Skin epidermis (tissue), 12 donors: Measurements from ENCODE around the gene PSMD8.
"Not testable (repeated sequence)": the region's sequence is repeated elsewhere in the genome, so short reads cannot be mapped to it uniquely, and the experiment has no call there.

Experiments used
- H3K27ac ChIP-seq, 21 experiments: fragments of 200-600 bp; sonication (generic) in 11 of 21; one replicate each; pipeline ENCODE4 v1.5.0; 2020; ENCODE audit warnings: mild to moderate bottlenecking in 3 of 21, inconsistent platforms in 2 of 21, moderate library complexity in 2 of 21
- H3K4me3 ChIP-seq, 7 experiments: fragments of 200-600 bp; sonication (generic) in 2 of 7; one replicate each; pipeline ENCODE4 v1.5.0; 2020; ENCODE audit warnings: inconsistent platforms in 2 of 7, mild to moderate bottlenecking in 2 of 7, moderate library complexity in 1 of 7

The PSMD8 gene

GRCh38 chr19:38401148-38401547 is 26.8 kb downstream of the PSMD8 start:
- Histone ChIP-seq H3K27ac (no peak overlapping the region), H3K4me3 (no peak overlapping the region)

GRCh38 chr19:38402623-38402966 is 28.2 kb downstream of the PSMD8 start:
- Histone ChIP-seq H3K4me3 (peak overlapping the region; percentile 66 to 95 (median 91)), H3K27ac (peak overlapping the region in 15 of 21 experiments; percentile 2 to 96 (median 65))

- Histone ChIP-seq H3K27ac (peak within 1 kb of the TSS; percentile 68 to 96 (median 91)), H3K4me3 (peak within 1 kb of the TSS; percentile 66 to 95 (median 91))
Measured at GRCh38 chr19:38402967-38403674, 28.8 kb downstream of the PSMD8 start, which contains the start of gene FAM98C. Gene FAM98C, plus strand, starts transcription at chr19:38403093. Its CDS starts 61 bp downstream, at chr19:38403154.

GRCh38 chr19:38404858-38405257 is 30.5 kb downstream of the PSMD8 start:
- Histone ChIP-seq H3K27ac (no peak overlapping the region), H3K4me3 (no peak overlapping the region)

- Histone ChIP-seq H3K27ac (no peak overlapping the region), H3K4me3 (no peak overlapping the region)
Measured at GRCh38 chr19:38405276-38405675, 30.9 kb downstream of the PSMD8 start.

- H3K4me3 ChIP-seq: no peak overlapping the region
- H3K27ac ChIP-seq: no peak overlapping the region
Measured at GRCh38 chr19:38409631-38410133, 35.3 kb downstream of the PSMD8 start.

GRCh38 chr19:38410407-38410806 is 36.0 kb downstream of the PSMD8 start:
- not testable (repeated sequence) for H3K4me3 ChIP-seq, H3K27ac ChIP-seq

- no peak overlapping the region for H3K27ac ChIP-seq
Measured at GRCh38 chr19:38411041-38411712, 36.8 kb downstream of the PSMD8 start.

GRCh38 chr19:38411898-38412297 is 37.5 kb downstream of the PSMD8 start:
- not testable (repeated sequence) for H3K27ac ChIP-seq, H3K4me3 ChIP-seq

More at GRCh38 chr19:38411041-38411712, 36.8 kb downstream of the PSMD8 start:
- no peak overlapping the region for H3K4me3 ChIP-seq

GRCh38 chr19:38412491-38412890 is 38.1 kb downstream of the PSMD8 start:
- H3K4me3 ChIP-seq: no peak overlapping the region
- H3K27ac ChIP-seq: no peak overlapping the region

GRCh38 chr19:38412961-38413360 is 38.6 kb downstream of the PSMD8 start:
- no peak overlapping the region for H3K27ac ChIP-seq
- H3K4me3 ChIP-seq: no peak overlapping the region

GRCh38 chr19:38413416-38413815 is 39.0 kb downstream of the PSMD8 start:
- Histone ChIP-seq H3K4me3 (no peak overlapping the region), H3K27ac (no peak overlapping the region)

GRCh38 chr19:38417146-38417543 is 42.8 kb downstream of the PSMD8 start:
- H3K27ac ChIP-seq: peak overlapping the region in 9 of 21 experiments; percentile 10 to 70 (median 39)
- no peak overlapping the region for H3K4me3 ChIP-seq

- peak overlapping the region; percentile 6 to 42 (median 26) for H3K4me3 ChIP-seq
- peak overlapping the region in 12 of 21 experiments; percentile 10 to 70 (median 46) for H3K27ac ChIP-seq
Measured at GRCh38 chr19:38417544-38418506, 43.5 kb downstream of the PSMD8 start.

GRCh38 chr19:38420935-38421334 is 46.6 kb downstream of the PSMD8 start:
- Histone ChIP-seq H3K4me3 (no peak overlapping the region), H3K27ac (no peak overlapping the region)

- H3K27ac ChIP-seq: no peak overlapping the region
- no peak overlapping the region for H3K4me3 ChIP-seq
Measured at GRCh38 chr19:38421856-38422255, 47.5 kb downstream of the PSMD8 start.

GRCh38 chr19:38422438-38422837 is 48.1 kb downstream of the PSMD8 start:
- H3K4me3 ChIP-seq: no peak overlapping the region

GRCh38 chr19:38424272-38424671 is 49.9 kb downstream of the PSMD8 start:
- Histone ChIP-seq H3K4me3 (no peak overlapping the region), H3K27ac (no peak overlapping the region)

More at GRCh38 chr19:38422438-38422837, 48.1 kb downstream of the PSMD8 start:
- no peak overlapping the region for H3K27ac ChIP-seq

- Histone ChIP-seq H3K4me3 (peak overlapping the region in 4 of 7 experiments; percentile 11 to 35 (median 26)), H3K27ac (peak overlapping the region in 17 of 21 experiments; percentile 4 to 88 (median 54))
Measured at GRCh38 chr19:38425222-38425809, 50.9 kb downstream of the PSMD8 start.
